ACC112 (cell line): ENCODE data around the gene IL23R.

Source experiments
- H2AFZ ChIP-seq: fragments of 200-600 bp; sonication (generic); one replicate; pipeline ENCODE4 v1.6.0; 2017; ENCODE audit warnings: antibody characterized with exemption, low read length; ENCODE audit not compliant: unreplicated experiment
- H3K27ac ChIP-seq: fragments of 200-600 bp; sonication (generic); 2 replicates; pipeline ENCODE4 v1.5.1; 2014; ENCODE audit warnings: low read depth, mild to moderate bottlenecking, antibody characterized with exemption, low read length, moderate library complexity
- H3K27me3 ChIP-seq: fragments of 200-600 bp; sonication (generic); 2 replicates; pipeline ENCODE4 v1.6.1; 2014; ENCODE audit warnings: mild to moderate bottlenecking, antibody characterized with exemption, low read length, moderate library complexity, mixed read lengths; ENCODE audit not compliant: insufficient read depth
- H3K36me3 ChIP-seq: fragments of 200-600 bp; sonication (generic); 2 replicates; pipeline ENCODE4 v1.6.1; 2016; ENCODE audit warnings: mild to moderate bottlenecking, antibody characterized with exemption, low read length, moderate library complexity, mixed read lengths; ENCODE audit not compliant: insufficient read depth
- H3K4me1 ChIP-seq: fragments of 200-600 bp; sonication (generic); one replicate; pipeline ENCODE4 v1.6.1; 2016; ENCODE audit warnings: low read length, mixed read lengths; ENCODE audit not compliant: insufficient read depth, unreplicated experiment, control insufficient read depth
- H3K4me3 ChIP-seq: fragments of 200-600 bp; sonication (generic); 2 replicates; pipeline ENCODE4 v1.5.1; 2014; ENCODE audit warnings: mild to moderate bottlenecking, low read depth, low read length
- H3K79me2 ChIP-seq: fragments of 200-600 bp; sonication (generic); one replicate; pipeline ENCODE4 v1.6.0; 2016; ENCODE audit warnings: low read length; ENCODE audit not compliant: control insufficient read depth, unreplicated experiment, insufficient read depth

IL23R gene

GRCh38 chr1:67236277-67236676, 70.0 kb downstream of the IL23R start:
- no peaks in the 10 kb centered on the region for H3K36me3 ChIP-seq

GRCh38 chr1:67239738-67240137, 73.5 kb downstream of the IL23R start:
- Histone ChIP-seq H3K36me3 (no peaks in the 10 kb centered on the region), H2AFZ (no peak overlapping the region), H3K79me2 (no peaks in the 10 kb centered on the region), H3K27ac (no peak overlapping the region), H3K27me3 (peaks cover 37% of the 10 kb centered on the region), H3K4me3 (no peak overlapping the region), H3K4me1 (no peaks in the 10 kb centered on the region)

More at GRCh38 chr1:67236277-67236676, 70.0 kb downstream of the IL23R start:
- H3K27me3 ChIP-seq: peaks cover 36% of the 10 kb centered on the region
- no peak overlapping the region for H2AFZ ChIP-seq
- no peak overlapping the region for H3K27ac ChIP-seq
- H3K4me1 ChIP-seq: no peaks in the 10 kb centered on the region
- no peak overlapping the region for H3K4me3 ChIP-seq
- no peaks in the 10 kb centered on the region for H3K79me2 ChIP-seq

- Histone ChIP-seq H3K79me2 (no peaks in the 10 kb centered on the region), H3K4me1 (no peaks in the 10 kb centered on the region), H3K36me3 (no peaks in the 10 kb centered on the region), H3K27me3 (peaks cover 27% of the 10 kb centered on the region), H2AFZ (no peak overlapping the region), H3K27ac (no peak overlapping the region), H3K4me3 (no peak overlapping the region)
Measured at GRCh38 chr1:67241200-67241746, 75.0 kb downstream of the IL23R start.

GRCh38 chr1:67242016-67242415, 75.8 kb downstream of the IL23R start:
- H3K27me3 ChIP-seq: peaks cover 23% of the 10 kb centered on the region
- no peaks in the 10 kb centered on the region for H3K4me1 ChIP-seq
- no peaks in the 10 kb centered on the region for H3K79me2 ChIP-seq
- H3K27ac ChIP-seq: no peak overlapping the region
- no peaks in the 10 kb centered on the region for H3K36me3 ChIP-seq
- H2AFZ ChIP-seq: no peak overlapping the region
- H3K4me3 ChIP-seq: no peak overlapping the region

GRCh38 chr1:67250051-67250653, 83.9 kb downstream of the IL23R start:
- Histone ChIP-seq H3K27ac (no peak overlapping the region), H2AFZ (no peak overlapping the region), H3K4me1 (no peaks in the 10 kb centered on the region), H3K4me3 (no peak overlapping the region), H3K27me3 (peaks cover 25% of the 10 kb centered on the region; the same call in 1 of the 2 replicates), H3K36me3 (no peaks in the 10 kb centered on the region), H3K79me2 (no peaks in the 10 kb centered on the region)

GRCh38 chr1:67256291-67257172, 90.3 kb downstream of the IL23R start:
- Histone ChIP-seq H2AFZ (no peak overlapping the region), H3K4me1 (no peaks in the 10 kb centered on the region), H3K27me3 (peaks cover 17% of the 10 kb centered on the region; the same call in 1 of the 2 replicates), H3K36me3 (no peaks in the 10 kb centered on the region), H3K4me3 (no peak overlapping the region), H3K79me2 (no peaks in the 10 kb centered on the region), H3K27ac (no peak overlapping the region)

GRCh38 chr1:67257173-67257535, 90.9 kb downstream of the IL23R start:
- H2AFZ ChIP-seq: no peak overlapping the region
- H3K36me3 ChIP-seq: no peaks in the 10 kb centered on the region
- H3K4me1 ChIP-seq: no peaks in the 10 kb centered on the region
- H3K4me3 ChIP-seq: no peak overlapping the region
- H3K27ac ChIP-seq: no peak overlapping the region
- no peaks in the 10 kb centered on the region for H3K79me2 ChIP-seq
- H3K27me3 ChIP-seq: peaks cover 21% of the 10 kb centered on the region; the same call in 1 of the 2 replicates

GRCh38 chr1:67261680-67262079, 95.4 kb downstream of the IL23R start:
- Histone ChIP-seq H3K27ac (no peak overlapping the region), H3K36me3 (no peaks in the 10 kb centered on the region), H3K79me2 (no peaks in the 10 kb centered on the region), H2AFZ (no peak overlapping the region), H3K4me3 (no peak overlapping the region), H3K27me3 (peaks cover 14% of the 10 kb centered on the region; the same call in 1 of the 2 replicates), H3K4me1 (no peaks in the 10 kb centered on the region)

- Histone ChIP-seq H2AFZ (no peak overlapping the region), H3K27me3 (peaks cover 14% of the 10 kb centered on the region; the same call in 1 of the 2 replicates), H3K27ac (no peak overlapping the region), H3K79me2 (no peaks in the 10 kb centered on the region), H3K36me3 (no peaks in the 10 kb centered on the region), H3K4me1 (no peaks in the 10 kb centered on the region), H3K4me3 (no peak overlapping the region)
Measured at GRCh38 chr1:67262735-67263134, 96.5 kb downstream of the IL23R start.

- Histone ChIP-seq H3K36me3 (no peaks in the 10 kb centered on the region), H3K4me3 (no peak overlapping the region), H2AFZ (no peak overlapping the region), H3K27me3 (peaks cover 17% of the 10 kb centered on the region; the same call in 1 of the 2 replicates), H3K79me2 (no peaks in the 10 kb centered on the region), H3K27ac (no peak overlapping the region), H3K4me1 (no peaks in the 10 kb centered on the region)
Measured at GRCh38 chr1:67264152-67264551, 97.9 kb downstream of the IL23R start.
